Stimulated activated CD4-positive, alpha-beta T cell treated with anti-CD3 and anti-CD28 coated beads, Interleukin-1b, Interleukin-23, amount 100 ng/mL, for 1 hour (primary cell): ENCODE measurements around the gene MAP4K5.
"Not testable (repeated sequence)": the region's sequence is repeated elsewhere in the genome, so short reads cannot be mapped to it uniquely, and the experiment has no call there.

Experiments used
- DNase-seq, 2 donors: peaks; one replicate each; pipeline ENCODE4 v3.0.0-alpha.2; 2020; ENCODE audit warnings: low read depth in 2 of 2

The MAP4K5 gene

DNA sequence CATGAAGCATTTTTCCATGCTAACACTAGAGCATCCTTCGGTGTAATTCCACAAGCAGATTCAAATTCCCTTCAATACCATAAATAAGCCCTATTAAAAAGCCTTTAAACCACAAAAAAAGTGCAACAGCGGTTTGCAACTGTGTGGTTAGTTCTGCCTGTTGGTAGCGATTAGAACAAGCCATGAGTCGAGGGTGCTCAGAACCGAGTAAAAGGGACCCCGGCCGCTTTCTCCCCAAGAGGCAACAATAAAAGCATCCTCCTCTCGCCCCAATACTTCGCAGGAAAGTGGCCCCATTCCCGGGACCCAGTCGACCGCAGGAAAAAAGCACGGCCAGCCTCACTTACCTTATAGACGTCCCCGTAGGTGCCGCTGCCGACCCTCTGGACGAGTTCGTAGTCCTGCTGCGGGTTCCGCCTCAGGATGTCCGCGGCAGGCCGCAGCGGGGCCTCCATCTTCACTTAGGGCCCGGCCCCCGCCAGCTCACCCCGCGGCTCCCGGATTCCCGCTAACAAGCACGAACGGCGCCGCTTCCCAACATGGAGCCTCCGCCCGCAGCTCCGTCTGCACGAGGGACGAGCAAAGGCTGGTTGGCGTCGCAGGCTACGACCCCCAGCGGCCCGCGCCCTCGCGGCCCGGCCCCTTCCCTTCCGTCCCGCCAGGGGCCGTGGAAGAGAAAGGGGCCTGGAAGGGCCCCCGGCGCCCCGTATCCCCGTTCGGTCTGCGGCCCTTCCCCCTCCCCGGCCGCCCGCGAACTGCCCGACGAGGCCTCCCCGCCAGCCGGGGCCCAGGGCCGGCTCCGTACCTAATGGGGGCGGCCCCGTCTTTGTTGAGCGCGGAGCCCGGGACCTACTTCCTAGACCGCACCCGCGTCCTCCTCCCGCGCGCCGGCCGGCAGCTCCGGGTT lies 521 bp downstream of the MAP4K5 start:
- no peak for DNase-seq

DNA sequence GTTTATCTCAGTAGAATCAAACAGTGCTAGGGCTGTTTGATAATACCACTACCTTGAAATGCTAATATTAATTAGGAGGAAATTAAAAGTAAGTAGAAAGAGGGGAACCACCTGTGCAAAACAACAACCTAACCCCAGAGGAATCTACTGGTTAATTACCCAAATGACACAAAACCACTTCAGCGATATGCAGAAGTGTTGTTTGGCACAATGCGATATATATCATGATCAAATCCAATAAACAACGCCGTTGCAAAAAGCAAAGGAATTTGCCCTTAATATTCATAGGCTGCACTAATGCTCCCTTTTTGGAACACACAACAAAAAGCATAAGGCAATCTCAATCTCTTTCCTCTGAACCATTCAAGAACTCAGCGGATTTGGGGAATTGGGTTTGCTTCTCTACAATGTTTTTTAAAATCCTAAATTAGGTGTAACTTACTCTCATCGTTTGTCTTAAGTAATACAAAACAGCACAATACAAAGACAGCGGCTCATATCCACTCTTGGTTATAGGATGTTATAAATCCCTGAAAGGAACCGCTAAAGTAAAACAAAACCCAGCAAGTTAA lies 1.5 kb downstream of the MAP4K5 start:
- DNase-seq, result no peak

DNA sequence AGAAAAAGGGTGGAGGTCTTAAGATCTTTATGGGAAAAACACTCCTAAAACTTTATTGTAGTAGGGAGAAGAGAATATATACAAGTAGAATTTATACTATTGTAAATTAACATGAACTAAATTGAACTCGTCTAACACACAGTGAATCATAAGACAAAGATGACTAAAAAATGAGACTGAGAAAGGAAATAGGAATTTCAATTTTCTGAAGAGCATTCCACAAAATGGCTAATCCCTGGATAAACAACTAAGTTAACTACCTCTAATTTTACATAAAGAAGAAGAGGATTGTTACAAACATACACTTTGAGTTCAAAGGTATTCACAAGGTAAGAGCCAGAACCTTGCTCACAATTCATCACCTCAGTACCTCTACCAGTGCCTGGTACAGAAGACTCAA lies 2.0 kb downstream of the MAP4K5 start:
- no peak for DNase-seq

DNA sequence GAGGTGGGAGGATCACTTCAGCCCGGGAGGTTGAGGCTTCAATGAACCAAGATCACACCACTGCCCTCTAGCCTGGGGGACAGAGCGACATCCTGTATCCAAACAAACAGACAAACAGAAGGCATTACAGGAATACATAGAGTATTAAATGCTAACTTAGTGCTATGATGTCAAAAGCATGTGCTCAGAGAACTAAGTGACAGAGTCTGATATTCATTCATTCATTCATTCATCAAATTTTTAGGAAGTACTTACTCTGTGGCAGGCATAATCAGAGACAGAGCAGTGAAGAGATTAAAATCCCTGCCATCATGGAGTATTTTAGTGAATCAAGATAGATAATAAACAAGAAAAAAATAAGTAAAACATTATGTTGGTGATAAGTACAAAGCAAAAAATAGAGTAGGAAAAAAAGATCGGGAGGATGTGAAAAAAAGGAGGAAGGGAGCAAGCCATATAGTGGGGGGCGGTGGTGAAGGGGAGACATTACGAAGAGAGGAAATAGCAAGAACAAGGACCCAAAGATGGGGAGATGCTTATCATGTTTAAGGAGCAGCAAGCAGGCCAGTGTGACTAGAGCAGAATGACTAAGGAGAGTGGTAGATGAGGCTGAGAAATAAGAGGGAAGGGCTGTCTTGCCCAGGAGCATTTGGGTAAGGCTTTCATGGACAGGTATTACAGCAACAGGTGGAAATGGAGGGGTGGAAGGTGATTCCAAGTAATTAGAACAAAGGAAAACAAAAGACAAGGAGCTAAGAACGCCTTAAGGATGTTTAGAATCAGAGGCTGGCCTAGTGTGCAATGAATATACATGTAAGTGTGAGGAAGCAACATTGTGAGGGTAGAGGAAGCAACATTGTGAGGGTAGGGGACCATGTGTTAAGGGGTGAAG lies 2.8 kb downstream of the MAP4K5 start:
- no peak for DNase-seq

DNA sequence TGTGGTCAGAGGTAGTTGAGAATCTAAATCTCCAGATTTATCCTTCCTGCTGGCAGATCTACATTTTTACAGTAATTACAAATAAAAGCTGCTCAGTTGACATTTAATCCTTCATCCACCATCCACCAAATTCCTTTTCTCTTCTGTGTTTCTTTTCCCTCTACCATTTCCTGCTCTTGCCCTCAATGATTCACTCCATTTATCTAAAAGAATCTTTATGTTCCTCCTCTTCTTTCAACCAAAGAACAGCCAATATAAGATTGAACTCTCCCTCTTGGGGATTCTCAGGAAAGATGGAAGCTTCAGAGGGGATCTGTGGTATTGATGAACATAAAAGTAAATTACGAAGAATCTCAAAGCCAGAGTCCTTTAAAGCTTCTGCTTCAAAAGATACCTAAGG lies 4.4 kb downstream of the MAP4K5 start:
- no peak for DNase-seq

DNA sequence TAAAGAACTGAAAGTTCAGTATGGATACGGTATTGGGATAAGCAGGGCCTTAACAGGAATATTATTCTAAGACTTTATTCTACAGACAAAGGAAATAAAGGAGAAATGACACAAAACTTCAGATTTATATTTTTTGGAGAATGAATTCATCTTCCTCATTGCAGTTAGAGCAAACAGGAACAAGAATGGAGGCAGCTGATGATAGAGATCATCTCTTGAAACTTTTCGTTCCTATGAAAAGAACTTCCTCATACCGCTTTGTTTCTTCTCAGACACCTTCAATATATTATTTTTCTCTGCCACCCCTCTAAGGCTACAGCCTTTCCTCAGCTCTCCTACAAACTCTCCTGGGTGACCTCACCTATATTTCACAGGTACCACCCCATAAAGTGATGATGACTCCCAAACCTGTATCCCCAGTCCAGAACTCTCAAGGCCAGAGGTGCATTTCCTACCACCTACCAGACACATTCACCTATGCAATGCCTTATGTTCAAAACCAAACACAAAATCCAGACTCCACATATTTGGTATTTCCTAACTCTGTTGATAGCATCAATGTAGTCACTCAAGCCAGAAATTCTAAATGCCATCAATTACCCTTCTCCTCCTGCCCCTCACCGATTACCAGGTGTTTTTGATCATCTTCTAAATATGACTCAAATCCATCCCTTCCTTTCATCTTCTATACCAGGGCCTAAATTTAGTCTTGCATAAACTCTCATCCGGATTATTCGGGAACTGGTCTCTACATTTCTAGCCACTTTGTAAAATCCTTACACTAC lies 7.4 kb downstream of the MAP4K5 start:
- no peak for DNase-seq

DNA sequence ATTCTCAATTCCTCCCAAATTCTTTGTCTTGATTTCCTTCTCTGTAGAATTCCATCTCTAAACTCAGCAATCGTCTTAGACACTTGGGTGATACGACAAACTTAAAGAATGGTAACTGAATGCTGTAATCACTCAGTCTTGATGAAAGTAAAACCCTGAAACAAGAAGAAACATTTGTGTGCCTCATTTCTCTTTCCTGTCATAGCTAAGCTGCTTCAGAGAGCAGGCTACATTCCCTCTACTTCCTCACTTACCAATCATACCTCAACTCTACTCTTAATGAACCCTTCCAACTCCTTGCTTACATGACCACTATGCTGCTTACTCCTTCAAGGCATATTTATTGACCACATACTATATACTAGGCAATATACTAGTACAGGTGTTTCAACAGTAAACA lies 8.3 kb downstream of the MAP4K5 start:
- no peak for DNase-seq

DNA sequence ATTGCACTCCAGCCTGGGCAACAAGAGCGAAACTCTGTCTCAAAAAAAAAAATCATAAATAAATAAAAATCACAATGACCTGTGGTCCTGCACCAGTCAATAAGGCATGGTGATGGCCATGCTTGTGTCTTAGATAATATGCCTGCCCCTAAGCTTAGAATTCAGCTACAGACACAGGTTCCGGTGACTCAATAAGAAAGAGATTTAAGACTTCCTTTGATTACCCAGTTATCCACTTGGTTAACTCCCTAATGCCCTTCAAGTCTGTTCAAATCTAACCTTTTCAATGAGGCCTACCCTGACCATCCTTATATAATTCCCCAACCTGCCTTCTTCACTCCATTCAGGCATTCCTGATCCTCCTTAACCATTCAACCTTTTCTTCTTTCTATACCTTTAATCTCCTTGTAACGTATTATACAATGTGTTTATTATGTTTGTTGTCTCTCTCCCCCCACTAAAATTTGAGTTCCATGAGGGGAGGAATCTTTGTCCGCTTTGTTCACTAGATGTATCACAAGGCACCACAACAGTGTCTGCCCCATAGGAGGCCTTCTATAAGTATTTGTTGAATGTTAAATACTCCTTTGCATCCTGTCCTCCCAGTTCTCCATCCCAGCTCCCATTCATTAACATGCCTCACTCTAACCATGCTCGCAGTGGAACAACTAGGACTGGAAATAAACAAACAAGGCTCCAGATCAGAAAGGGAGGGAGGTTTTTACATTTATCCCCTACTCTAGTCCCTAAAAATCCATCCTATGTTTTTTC lies 8.9 kb downstream of the MAP4K5 start:
- no peak for DNase-seq

DNA sequence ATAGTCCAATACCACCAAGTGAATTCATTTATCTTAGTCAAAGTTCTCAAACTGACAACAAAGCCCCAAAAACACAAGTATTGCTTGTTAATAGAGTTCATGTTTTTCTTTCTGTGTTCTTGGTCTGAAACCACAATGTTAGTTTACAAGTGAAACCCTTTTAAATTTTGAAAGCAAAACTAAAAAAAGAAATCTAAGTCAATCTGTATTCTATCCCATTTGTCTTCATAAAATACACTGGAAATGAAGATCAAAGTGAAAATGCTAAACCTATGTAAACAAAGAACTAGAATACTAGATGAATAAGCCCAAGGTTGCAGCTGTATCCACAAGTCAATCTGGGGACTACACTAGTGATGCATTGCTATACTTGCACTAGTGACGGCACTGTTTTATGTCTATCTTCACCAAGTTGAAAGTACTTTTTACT lies 10.4 kb downstream of the MAP4K5 start:
- DNase-seq, result no peak

DNA sequence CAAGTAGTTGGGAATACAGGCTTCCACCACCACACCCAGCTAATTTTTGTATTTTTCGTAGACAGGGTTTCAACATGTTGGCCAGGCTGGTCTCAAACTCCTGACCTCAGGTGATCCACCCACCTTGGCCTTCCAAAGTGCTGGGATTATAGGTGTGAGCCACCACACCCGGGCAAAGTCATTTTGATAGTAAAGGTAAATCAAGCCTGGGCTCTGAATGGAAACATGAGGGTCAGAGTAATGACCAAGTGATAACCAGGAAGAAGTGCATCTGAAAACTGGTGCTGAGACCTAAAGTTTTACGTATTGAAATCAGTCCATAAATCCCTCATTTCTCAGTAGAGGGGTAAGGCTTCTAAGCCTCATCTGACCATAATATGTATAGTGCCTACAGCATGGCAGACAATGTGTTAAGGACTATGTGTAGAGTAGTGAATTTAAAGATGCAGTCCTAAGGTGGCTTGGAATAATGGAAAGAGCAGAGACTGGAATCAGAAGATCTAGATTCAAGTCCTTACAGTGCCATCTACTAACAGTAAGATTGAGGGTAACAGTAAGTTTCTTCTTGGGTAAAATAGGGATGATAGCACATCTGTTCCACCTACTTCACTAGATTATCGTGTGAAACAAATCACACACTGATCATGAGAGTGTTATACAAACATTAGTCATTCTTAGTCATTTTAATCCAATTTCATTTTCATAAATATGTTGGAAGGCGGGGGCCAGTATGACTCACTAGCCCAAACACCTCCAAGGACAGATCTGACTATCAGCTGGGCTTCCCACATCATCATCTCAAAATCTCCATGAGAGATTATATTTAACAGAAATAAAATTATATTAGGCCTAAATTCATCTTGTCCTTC lies 11.2 kb downstream of the MAP4K5 start:
- peak in 1 of 2 donors; percentile 27 for DNase-seq

DNA sequence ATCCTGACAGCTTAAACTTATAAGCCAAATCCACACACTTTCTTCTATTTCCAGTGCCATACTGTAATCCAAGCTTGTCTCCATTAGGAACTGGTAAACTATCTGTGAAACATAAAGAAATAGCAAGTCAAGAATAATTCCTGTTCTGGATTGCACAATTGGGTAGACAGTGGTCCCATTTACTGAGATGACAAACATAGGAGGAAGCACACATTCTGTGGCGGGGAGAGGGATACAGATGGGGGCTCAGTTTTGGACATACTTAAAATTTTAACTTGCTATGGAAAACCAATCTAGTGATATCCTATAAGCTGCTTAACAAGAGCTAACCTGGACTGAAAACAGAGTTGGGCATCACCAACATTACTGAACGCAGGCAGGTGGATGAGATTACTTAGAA lies 16.3 kb downstream of the MAP4K5 start:
- no peak for DNase-seq

DNA sequence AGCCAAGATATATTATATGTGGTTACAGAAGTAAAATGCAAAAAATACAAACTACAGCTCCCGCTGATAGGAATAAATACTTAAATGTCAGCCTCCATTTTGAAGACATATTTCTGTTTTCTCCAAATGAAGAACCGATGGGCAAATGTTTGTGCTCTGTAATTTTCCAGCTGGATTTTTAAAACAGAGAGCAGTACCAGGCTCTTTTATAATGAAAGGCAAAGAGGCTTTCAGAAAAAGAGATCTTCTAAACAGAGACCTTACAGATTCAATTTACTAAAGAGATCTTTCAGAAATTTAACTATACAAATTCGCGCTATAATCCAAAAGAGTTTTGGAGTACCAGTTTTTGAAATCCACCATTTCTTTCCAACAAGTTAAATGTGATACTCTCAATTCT lies 19.9 kb downstream of the MAP4K5 start:
- no peak for DNase-seq

DNA sequence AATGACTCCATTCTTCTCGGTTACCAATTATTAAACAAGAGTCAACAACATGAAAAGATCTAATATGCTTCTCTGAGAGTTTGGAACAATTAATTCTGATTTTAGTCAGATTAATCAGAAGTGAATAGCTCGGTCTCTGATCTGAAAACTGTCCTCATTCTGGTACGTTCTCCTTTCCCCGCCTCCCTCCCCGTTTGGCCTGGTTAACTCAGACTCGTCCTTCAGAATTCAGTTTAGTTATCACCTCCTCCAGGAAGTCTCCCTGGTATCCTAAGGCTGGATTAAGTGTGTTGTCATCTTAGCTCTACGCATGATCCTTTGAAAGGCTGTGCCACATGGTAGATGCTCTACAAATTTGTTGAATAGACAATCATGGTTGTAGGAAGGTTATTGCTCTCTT lies 22.2 kb downstream of the MAP4K5 start:
- DNase-seq, result no peak

DNA sequence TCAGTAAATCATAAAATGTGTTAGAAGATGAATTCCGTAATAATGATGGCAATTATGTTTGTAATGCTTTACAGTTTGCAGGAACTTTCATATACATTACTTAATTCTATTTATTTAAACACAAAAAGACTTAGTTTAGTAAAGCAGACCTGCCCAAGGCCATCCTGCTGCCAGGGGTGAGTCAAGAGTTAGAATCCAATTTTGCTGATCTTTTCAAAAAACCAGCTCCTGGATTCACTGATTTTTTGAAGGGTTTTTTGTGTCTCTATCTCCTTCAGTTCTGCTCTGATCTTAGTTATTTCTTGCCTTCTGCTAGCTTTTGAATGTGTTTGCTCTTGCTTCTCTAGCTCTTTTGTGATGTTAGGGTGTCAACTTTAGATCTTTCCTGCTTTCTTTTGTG lies 25.3 kb downstream of the MAP4K5 start:
- DNase-seq, result not testable (repeated sequence)

DNA sequence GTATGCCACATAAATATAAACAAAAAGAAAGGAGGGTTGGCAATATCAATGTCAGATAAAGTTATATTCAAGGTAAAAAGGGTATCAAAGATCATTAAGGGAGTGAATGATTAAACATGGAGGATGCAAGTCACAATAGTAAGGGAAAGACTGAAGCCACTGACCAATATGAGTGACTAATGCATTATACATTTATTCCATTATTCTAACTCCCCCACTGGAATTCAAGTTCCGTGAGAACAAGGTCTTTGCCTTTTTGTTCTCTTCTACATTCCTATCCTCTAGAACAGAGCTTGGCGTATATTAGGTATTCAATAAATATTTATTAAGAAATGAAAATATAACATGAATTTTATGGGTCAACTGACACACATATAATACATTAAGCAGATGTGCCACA lies 30.7 kb downstream of the MAP4K5 start:
- no peak for DNase-seq

DNA sequence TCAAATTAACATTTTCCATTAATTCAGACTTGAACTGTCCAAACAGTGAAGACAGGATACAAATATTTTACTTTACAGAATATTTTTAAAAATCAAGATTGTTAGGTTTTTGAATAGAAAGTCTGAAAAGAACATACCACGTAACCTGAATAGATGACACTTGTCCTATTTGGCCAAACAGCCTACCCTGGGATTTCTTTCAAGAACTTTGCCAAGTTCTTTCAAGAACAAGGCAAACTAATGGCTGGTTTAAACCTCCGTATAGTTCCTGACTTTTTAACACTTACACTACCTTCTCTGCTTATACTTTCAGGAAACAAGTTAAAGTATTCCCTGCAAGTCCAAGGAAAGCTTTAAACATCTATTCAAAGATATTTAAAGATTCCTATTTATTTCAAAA lies 35.0 kb downstream of the MAP4K5 start:
- DNase-seq, result no peak

DNA sequence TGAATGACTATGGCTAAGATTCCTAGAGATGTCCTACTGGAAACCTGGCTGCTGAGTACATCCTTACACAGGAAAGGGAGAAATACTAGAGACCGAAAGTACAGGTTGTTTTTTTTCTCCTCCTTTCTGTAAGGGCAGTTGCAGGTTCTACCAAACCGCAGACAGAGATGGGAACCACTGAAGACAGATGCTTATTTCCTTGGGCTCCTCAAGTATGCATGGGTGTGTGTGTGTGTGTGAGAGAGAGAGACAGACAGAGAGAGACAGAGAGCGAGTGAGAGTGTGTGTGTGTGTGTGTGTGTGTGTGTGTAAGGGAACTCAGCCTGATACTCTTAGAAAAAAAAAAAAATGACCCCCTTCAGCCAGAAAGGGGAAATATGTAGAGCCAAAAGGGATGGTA lies 42.5 kb downstream of the MAP4K5 start:
- no peak for DNase-seq

DNA sequence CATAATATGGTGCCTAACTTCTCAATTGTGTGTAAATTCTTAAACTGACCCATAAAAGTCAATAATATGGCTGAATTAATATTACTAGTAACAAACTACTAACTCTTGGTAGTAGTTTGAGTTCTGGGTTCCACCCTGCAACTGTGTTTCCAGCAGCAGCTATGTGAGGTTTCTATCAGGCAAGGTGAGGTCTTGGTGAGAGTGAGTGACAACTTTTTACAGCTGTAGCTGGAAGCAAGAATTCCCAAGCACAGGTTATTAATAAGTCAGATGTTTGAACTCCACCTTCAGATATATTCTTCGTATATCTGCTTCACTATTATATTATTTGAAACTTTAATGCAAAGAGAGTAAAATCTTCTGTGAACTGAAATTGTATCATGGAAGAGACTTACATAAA lies 43.8 kb downstream of the MAP4K5 start:
- no peak for DNase-seq

DNA sequence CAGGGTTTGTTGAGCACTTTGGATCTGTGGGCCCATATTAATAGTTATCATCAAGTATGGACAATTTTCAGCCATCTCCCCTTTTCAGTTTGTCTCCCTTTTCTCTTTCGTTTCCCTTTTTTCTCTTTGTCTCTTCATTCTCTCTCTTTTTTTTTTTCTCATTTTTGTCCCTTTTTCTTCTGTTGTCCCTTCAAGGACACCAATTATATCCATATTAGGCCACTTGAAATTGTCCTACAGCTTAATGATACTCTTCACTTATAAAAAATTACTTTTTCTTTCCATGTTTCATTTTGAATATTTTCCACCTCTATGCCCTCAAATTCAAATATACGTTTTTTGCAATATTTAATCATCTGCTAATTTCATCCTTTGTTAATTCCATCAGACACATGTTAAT lies 53.3 kb downstream of the MAP4K5 start:
- DNase-seq, result no peak

DNA sequence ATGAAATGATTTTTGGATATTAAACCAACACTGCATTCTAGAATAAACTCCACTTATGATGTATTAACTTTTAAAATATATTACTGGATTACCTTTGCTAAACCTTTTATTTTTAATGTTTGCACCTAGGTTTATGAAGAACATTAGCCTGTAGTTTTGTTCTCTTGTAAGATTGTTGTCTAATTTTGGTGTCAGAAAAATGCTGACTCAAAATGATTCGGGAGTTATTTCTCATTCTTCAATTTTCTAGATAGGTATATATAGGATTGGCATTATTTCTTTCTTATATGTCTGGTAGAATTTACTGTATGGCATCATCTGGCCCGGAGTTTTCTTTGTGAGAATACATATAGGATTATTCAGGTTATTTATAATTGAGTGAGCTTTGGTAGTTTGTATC lies 54.6 kb downstream of the MAP4K5 start:
- no peak for DNase-seq
